Measurements from ENCODE around the gene DPF3.

The DPF3 gene

GRCh38 chr14:72839753-72840607, 53.9 kb downstream of the DPF3 start:
- no peak for DNase-seq (ENCODE audit: low spot score)

GRCh38 chr14:72839351-72839750, 54.5 kb downstream of the DPF3 start:
- DNase-seq (ENCODE audit: low spot score): no peak

GRCh38 chr14:72836085-72836484, 57.8 kb downstream of the DPF3 start:
- no peak for DNase-seq (ENCODE audit: low spot score)

GRCh38 chr14:72833174-72833573, 60.7 kb downstream of the DPF3 start:
- DNase-seq (ENCODE audit: low spot score): no peak

GRCh38 chr14:72830786-72831594, 62.9 kb downstream of the DPF3 start:
- DNase-seq (ENCODE audit: low spot score): no peak

- no peak for DNase-seq (ENCODE audit: low spot score)
Observed at GRCh38 chr14:72830356-72830755, 63.5 kb downstream of the DPF3 start.

GRCh38 chr14:72828604-72829003, 65.3 kb downstream of the DPF3 start:
- no peak for DNase-seq (ENCODE audit: low spot score)

GRCh38 chr14:72826039-72826438, 67.9 kb downstream of the DPF3 start:
- DNase-seq (ENCODE audit: low spot score): no peak

GRCh38 chr14:72825486-72825885, 68.4 kb downstream of the DPF3 start:
- DNase-seq (ENCODE audit: low spot score): no peak

- no peak for DNase-seq (ENCODE audit: low spot score)
Observed at GRCh38 chr14:72824051-72824450, 69.8 kb downstream of the DPF3 start.

- no peak for DNase-seq (ENCODE audit: low spot score)
Observed at GRCh38 chr14:72822946-72823611, 70.8 kb downstream of the DPF3 start.

GRCh38 chr14:72818998-72819397, 74.9 kb downstream of the DPF3 start:
- DNase-seq (ENCODE audit: low spot score): no peak

- DNase-seq (ENCODE audit: low spot score): no peak
Observed at GRCh38 chr14:72816287-72816686, 77.6 kb downstream of the DPF3 start.

- no peak for DNase-seq (ENCODE audit: low spot score)
Observed at GRCh38 chr14:72815430-72815829, 78.5 kb downstream of the DPF3 start.

- DNase-seq (ENCODE audit: low spot score): no peak
Observed at GRCh38 chr14:72812292-72812851, 81.5 kb downstream of the DPF3 start.

GRCh38 chr14:72810201-72810600, 83.7 kb downstream of the DPF3 start:
- DNase-seq (ENCODE audit: low spot score): peak; percentile 31

GRCh38 chr14:72809063-72809462, 84.8 kb downstream of the DPF3 start:
- DNase-seq (ENCODE audit: low spot score): no peak

- DNase-seq (ENCODE audit: low spot score): no peak
Observed at GRCh38 chr14:72808564-72808963, 85.3 kb downstream of the DPF3 start.

GRCh38 chr14:72802588-72802946, 91.3 kb downstream of the DPF3 start:
- no peak for DNase-seq (ENCODE audit: low spot score)

- no peak for DNase-seq (ENCODE audit: low spot score)
Observed at GRCh38 chr14:72801836-72802587, 91.9 kb downstream of the DPF3 start.

GRCh38 chr14:72801381-72801812, 92.5 kb downstream of the DPF3 start:
- DNase-seq (ENCODE audit: low spot score): no peak

Data from CD4-positive, alpha-beta T cell treated with Interleukin-15 for 4 hours (primary cell).